HG03342 (cell line): Measurements from ENCODE around the gene PIBF1.
"Not testable (repeated sequence)": the region's sequence is repeated elsewhere in the genome, so short reads cannot be mapped to it uniquely, and the experiment has no call there.

Experiments
- ATAC-seq: cut with Tn5 transposase; IDR thresholded peaks from one replicate; pipeline ENCODE4 v1.9.1; 2021; ENCODE audit warnings: mild to moderate bottlenecking, moderate library complexity; ENCODE audit not compliant: unreplicated experiment

PIBF1 gene

DNA sequence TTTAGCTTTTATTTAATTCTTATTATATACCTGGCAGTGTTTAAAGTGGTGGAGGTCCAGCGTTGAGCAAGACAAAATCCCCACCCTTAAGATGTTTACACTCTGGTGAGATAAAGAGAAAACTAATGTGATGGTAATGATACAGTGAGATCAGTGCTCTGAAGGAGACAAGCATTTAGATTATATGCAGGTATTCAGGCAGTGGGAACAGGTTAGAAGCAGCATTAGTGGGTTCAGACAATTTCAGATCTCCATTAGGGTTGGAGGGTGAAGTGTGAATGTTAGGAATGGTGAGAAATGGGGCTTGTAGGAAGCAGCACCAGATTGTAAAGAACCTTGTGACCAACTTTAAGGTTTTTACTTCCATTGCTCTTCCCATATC lies 39.0 kb downstream of the PIBF1 start:
- no peak for ATAC-seq

DNA sequence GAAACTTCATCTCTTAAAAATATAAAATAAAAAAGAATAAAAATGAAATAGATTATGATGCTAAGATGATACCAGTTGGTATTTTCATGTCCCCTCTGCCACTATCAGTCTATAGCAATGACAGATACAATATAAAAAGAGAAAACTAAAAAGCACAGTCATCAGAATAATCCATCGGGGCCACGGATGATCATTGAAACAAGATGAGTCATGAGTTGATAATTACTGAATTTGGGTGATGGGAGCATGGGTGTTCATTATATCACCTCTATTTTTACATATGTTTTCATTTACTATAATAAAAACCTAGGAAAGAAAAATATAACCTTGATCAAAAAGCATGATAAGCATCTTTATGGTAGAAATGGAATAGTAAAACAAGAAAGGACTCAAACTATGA lies 41.1 kb downstream of the PIBF1 start:
- ATAC-seq, result no peak

DNA sequence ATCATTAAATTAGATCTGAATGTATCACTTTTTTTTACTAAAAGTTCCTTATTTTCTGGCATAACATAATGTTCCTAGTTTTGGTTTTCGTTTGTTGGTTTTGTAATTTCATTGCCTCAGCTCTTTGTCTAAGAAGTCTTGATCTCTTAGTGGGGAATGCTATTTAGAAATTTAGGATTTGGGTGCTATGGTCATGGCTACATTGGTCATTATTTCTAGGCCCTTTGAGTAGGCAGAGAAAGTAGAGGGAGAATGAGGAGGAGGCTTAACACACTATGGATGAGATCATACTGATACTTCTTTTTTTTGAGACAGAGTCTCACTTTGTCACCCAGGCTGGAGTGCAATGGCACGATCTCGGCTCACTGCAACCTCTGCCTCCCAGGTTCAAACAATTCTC lies 41.8 kb downstream of the PIBF1 start:
- no peak for ATAC-seq

DNA sequence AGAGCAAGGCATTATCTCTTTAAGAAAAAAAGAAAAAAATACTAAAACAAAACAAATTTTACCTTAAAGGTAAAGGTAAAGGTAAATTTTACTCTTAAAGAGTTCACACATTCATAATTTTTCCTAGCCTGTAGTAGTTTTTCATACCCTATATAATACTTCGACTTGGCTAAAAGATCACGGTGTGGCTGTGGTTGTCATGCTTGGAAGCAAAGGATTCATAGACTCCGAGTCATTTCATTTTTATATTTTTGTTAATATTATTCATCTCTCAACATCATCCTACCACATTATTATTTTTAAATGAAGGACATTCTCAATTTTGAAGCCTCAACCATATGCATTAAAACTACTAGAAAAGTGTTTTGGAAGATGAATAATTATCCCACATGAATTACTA lies 52.7 kb downstream of the PIBF1 start:
- no peak for ATAC-seq

DNA sequence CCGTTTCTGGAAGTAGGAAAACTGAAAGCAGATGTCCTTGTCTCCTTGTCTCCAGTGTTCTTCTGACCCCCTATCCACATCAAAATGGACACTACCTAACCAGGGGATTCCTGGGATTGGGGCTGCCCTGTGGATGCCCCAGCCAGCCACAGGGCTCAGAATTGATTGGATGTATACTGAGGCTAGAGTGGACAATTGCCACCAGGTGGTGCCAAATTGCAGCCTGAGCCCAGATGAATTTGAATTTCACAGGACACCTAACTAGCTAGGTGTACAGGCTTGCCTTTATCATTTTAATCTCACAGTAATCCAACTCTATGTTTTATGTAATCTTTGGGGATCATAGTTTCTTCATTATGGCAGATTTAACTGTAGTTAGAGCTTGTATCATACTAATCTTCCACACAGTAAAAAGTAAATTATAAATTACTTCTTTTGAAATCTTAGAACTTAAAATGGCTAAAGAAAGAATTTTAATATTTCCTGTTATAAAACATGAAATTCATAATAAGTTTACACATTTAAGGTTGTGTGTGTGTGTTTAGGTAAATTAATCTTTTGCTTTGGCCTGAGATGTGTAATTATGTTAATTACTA lies 58.0 kb downstream of the PIBF1 start:
- ATAC-seq, result peak; percentile 94

DNA sequence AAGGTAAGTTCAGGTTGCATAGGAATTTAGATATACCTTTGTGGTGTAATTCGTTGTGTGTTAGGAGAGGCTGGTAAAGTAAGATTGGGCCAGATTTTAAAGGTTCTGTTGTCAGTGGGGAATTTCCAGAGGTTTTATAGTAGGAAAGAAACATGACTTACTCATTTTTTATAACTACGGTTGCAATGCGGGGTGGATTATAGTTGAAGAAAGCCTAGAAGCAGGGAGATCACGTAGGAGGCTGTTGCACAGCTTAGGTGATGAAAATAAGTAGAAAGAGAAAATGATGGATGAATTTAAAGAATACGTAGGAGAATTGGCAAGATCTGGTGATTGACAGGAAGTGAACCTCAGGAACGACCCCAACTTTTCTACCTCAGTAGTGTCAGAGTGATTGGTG lies 61.1 kb downstream of the PIBF1 start:
- no peak for ATAC-seq

DNA sequence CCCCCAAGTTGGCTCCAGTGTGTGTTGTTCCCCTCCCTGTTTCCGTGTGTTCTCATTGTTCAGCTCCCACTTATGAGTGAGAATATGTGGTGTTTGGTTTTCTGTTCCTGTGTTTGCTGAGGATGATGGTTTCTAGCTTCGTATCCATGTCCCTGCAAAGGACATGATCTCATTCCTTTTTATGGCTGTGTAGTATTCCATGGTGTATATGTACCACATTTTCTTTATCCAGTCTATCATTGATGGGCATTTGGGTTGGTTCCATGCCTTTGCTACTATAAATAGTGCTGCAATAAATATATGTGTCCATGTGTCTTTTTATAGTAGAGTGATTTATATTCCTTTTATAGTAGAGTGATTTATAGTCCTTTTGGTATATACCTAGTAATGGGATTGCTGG lies 63.2 kb downstream of the PIBF1 start:
- ATAC-seq, result not testable (repeated sequence)

DNA sequence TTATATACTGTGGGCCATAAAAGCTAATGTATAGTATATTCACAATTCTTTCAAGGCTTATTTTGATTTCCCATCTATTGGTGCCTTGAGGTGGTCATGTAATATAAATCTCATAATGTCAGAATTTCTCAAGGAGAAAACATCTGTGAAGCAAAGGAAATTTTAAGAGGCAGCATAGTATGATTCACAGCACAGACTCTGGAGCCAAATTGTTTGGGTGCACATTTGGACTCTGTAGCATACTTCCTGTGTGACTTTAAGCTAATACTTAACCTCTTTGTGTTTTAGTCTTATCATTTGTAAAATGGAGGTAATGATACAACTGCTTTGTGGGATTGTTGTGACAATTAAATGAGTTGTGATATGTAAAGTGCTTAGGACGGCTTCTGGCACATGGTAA lies 67.6 kb downstream of the PIBF1 start:
- ATAC-seq, result no peak

DNA sequence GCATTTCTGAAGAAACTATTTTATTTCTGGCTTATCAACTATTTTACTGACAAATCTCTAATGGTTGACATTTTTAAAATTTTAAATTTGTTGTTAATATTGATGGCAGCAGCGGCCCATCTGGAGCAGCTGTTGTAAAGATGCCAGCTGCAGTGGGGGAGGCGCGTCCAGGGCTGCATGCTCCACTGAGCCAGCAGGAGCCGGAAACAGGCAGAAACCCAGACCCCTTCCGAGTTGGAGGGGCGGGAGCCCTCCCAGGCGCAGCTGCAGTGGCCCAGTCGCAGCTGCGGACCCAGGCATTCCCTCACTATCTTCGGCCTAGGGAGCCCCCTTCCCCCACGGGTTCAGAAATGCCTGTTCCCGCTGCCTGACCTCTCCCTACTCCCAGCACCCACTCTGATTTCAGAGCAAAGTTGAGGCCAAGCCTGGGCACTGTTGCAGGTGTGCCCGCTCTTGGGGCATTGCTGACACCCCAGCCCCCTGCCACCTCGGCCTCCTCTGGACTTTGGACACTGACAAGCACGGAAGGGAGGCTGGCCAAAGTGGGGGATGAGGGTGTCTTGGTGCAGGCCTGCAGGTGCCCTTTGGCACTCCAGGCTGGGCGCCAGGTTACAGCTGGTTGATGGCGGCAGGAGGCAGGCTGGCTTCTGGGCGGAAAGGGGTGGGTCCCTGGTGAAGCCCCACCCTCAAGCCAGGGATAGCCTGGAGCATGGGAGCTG lies 69.2 kb downstream of the PIBF1 start:
- ATAC-seq, result no peak

DNA sequence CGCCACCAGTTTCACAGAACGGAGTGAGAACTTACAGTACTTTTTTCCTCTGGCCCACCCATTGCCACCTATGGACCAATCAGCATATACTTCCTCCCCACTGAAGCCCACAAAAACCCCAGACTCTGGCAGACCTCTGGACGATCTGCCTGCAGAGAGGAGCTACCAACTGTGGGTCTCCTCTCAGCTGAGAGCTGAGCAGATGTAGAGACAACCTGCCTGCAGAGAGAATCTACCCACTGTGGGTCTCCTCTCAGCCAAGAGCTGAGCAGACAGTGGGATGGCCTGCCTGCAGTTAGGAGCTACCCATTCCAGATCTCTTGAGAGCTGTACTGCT lies 69.7 kb downstream of the PIBF1 start:
- no peak for ATAC-seq

DNA sequence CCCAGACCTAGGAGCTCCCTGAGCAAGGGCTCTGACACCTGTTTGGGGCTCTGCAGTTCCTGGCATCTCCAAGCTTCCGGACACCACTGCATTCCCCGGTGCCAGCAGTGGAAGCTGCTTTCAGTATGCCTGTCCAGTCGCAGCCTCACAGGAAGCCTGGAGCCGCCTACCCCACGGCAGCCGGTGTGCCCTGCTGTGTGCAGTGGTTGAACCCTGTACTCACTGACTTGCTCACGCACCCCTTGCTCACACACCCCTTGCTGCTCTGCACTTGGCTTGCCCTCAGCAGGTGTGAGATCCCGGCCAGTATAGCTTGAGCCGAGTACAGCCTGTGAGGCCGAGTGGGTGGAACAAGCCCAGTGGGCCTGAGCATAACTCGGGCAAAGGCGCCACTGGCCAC lies 70.3 kb downstream of the PIBF1 start:
- ATAC-seq, result no peak

DNA sequence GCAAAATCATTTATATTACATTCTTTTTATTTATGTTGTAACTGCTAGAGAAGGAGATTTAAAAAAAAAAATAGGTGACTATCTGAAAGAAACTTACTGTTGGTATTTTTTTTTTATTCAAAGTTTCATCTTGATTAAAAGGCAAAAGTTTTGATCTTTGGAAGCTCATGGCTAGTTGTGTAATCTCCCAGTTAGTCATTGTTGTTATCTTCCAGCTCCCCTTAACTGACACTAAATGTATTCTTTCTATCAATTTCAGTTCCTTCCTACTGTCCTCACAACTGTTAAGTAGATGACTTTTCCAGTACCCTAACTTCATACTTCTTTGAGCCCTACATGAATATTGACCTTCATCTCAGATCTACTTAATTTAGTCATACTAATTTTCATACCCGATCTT lies 71.1 kb downstream of the PIBF1 start:
- ATAC-seq, result no peak

DNA sequence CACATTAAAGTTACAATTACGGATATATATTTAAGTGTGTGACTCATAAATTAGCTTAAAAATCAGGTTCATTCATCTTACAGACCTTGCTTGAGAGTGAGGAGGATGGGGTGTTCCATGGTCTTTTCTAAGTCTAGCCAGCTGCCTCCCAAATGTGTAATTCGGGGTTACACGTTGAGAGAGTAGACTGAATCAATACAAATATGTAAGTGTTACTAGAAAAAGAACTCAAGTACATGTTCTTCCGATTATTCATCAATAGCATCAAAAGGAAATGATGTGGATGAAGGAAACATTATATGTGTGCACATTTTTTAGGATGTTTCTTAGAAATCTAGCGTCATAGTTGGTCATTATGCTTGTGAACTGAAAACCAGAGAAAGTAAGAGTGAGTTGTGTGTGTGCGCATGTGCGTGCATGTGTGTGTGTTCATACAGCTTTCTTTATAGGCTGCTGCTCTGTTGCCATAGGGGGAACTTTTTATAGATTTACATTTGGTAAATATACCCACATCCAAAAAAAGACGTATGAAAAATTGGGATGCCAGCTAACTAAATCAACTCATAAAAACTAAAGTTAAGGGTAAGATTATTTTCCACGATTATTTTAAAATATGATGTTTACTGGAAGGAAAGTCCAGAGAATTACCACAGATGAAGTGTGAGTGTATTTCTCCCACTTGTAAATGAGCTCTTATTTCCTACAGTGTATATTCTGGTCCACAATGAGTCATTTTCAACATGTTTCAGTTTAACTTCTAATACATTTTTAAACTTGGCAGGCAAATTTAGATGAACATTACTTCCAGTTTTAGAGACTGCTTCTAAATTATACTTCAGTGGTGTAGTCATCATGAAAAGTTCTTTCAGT lies 82.4 kb downstream of the PIBF1 start:
- ATAC-seq, result peak; percentile 78

DNA sequence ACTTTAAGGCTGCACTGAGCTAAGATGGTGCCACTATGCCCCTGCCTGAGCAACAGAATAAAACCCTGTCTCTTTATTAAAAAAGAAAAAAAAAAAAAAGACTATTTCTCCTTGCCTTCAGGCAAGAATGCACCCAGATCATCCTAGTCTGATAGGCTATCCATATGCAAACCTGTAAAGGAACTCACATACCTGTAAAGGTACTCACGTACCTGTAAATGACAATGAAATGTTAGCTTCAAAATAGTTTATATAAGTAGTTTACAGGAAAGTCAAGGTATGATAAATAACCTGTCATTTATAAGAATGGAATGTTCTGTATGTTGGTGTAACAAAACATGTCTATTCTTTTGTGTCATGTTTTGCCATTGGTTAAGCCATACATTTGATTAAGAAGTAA lies 86.3 kb downstream of the PIBF1 start:
- no peak for ATAC-seq

DNA sequence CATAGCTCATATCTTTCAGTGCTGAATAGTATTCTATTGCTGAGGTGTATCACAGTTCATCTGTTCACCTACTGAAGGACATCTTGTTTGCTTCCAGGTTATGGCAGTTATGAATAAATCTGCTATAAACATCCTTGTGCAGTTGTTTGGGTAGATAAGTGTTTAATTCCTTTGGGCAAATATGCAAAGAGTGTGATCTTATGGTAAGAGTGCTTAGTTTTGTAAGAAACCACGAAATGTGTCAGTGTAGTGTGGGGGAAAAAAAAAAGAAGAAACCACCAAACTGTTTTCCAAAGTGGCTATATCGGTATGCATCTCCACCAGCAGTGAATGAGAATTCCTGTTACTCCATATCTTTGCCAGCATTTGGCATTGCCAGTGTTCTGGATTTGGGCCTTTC lies 93.3 kb downstream of the PIBF1 start:
- ATAC-seq, result no peak

DNA sequence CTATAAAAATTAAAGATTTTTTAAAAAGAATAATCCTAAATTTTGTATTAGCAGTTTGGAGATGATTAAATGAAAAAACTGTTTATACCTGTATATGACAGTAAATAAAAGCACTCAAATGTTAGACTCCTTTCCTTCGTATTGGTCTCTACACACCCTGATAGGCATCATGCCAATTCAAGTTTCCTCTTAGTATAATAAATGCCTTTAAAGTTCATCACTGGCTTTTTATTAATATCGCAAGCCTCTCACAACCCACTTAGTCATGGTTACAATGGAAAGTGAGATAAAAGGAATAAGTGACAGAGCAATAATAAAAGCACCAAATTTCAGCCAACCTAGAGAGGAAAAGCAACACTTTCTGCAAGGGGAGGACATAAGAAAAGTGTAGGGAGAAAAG lies 102.2 kb downstream of the PIBF1 start:
- no peak for ATAC-seq

DNA sequence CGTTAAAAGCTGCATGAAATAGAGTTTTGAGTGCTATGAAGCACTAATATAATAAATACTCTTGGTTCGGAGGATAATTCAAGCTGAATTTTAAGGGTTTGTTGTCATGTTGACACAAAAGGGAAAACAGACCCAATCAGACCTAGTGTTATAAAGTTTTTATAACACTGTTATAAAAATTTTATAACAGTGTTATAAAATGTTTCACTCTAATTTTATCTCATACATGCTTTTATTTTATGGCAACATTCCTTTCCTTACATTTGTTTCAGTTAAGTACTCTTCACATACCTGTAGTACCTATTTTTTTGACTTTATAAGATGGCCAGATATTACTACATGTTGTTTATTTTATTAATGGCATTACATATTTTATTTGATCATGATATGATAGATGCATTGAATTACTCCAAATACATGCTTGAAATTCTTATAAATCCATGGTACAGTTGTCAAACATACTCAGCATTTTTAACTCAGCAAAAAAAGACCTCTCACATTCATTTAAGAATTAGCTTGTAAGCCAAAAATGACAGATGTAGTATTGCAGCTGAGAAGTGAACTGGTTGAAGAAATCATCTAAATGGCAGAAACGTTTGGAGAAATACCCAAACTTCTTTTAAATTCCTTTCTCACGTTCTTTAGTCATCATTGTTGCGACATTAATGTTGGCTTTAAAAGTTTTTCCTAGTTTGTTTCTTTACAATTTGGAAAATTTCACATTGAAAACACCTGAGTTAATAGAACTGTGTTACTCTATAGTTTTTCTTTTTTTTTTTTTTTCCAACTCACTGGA lies 104.5 kb downstream of the PIBF1 start:
- ATAC-seq, result no peak

DNA sequence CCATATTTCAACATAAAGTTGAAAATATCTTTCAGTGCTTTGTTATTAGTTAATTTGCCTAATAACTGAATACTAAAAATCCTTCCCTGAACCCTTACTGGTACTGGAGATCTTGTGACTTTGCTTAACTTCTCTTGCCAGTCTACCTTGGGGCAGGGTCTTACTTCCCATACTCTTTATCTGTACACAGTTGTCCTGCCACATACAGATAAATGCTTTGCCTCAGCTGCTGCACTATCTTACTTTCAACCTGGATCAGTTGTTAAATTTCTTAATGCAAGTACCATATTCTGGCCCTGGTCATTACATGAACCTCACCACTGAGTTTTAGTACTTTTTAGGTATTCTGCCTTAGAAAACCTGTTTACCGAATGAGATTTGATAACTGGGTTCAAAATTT lies 107.6 kb downstream of the PIBF1 start:
- no peak for ATAC-seq

DNA sequence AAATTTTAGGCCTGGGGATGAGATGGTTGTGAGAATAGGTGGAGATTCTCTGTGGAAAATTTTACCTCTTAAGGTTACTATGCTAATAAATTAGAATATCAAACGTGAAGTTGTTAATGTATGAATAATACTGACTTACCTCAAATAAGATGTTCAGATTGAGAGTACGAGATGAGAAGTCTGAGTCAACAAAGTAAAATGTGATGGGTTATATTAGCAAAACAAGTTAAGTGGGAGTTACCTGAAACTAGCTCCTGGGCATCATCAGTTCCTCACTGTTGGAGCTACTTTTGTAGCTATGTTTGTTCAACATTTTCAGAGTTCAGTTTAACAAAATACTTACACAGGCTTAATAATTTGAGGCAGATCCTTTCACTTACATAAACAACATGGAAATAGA lies 108.6 kb downstream of the PIBF1 start:
- ATAC-seq, result no peak

DNA sequence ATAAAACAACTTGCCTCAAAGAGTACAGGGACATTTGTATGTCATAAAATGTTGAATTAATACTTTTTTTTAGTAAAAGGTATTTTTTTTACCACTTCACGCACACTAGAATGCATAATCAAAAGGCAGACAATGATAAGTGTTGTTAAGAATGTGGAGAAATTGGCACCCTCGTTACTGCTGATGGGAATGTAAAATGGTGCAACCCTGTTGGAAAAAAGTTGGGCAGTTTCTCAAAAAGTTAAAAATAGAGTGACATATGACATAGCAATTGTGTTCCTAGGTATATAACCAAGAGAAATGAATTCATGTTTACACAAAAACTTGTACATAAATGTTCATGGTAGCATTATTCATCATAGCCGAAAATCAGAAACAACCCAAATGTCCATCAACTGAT lies 109.5 kb downstream of the PIBF1 start:
- no peak for ATAC-seq

DNA sequence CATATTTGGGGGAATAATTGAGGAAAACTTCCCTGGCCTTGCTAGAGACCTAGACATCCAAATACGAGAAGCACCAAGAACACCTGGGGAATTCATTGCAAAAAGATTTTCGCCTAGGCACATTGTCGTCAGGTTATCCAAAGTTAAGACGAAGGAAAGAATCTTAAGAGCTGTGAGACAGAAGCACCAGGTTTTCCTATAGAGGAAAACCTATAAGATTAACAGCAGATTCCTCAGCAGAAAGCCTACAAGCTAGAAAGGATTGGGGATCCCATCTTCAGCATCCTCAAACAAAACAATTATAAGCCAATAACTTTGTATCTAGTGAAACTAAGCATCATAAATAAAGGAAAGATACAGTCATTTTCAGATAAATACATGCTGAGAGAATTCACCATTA lies 114.9 kb downstream of the PIBF1 start:
- ATAC-seq, result no peak
